ENCODE results near the gene ATP2A1. TPM values are rescaled to one million over a fixed set of nuclear protein-coding genes. Genes with fewer than 3 reads are reported as not detected.

ATP2A1 gene
- total and polyA plus RNA-seq, 2 of the 13 experiments (the other 11 are each of a cell fraction or from before 2014, with no cell fraction given) = 3.2 to 12.5 TPM

DNA sequence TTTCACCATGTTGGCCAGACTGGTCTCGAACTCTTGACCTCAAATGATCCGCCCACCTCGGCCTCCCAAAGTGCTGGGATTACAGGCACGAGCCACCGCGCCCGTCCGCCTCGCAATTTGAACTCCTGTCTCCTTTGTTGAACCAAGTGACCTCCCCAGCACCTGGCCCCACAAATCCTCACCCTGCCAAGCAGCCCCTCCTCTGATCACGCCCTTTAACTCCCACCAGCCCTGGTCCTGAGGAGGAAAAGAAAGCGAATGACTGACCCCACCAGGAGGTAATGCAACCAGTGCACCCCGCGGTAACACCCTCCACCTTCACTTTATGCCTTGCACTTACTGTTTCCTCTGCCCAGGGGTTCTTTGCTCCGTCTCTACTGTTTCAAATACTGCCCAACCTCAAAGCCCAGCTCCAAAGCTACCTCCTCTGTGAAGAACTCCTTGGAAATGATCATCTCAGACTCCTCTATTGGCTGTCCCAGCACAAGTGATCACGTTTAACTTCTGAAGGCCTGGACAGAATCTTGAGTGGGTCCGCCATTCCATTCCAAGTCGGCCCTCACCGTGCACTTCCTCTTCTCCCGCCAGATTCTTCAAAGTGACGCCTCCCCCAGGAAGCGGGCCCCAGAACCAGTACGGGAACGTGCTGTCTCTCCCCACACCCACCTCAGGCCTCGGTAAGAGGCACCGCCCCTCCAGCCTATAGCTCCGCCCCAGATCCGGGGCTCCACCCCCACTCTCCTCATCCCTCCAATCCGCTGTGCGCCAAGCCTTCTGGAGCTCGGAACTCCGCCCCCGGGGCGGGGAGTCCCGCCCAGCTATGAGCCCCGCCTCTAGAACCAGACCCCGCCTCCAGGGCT is 57.9 kb downstream of the ATP2A1 start (continued):
- peak; percentile 63; the same call in 1 of the 2 replicates for TF ChIP-seq ZNF232 (CRISPR knock-in tag; IDR thresholded peaks at IDR 0.05; ENCODE audit: borderline replicate concordance)
- no peak for TF ChIP-seq NFKBIZ (CRISPR knock-in tag; IDR thresholded peaks at IDR 0.05)
- TF ChIP-seq RELA (CRISPR knock-in tag; IDR thresholded peaks at IDR 0.05) = no peak
- TF ChIP-seq POLR2G (IDR thresholded peaks at IDR 0.05; ENCODE audit: low read depth, low read length) = 0 out of 2 replicates have a peak, but pooled peaks have one; percentile 45
- TF ChIP-seq NR2C2 (CRISPR knock-in tag; IDR thresholded peaks at IDR 0.05; ENCODE audit: borderline replicate concordance) = no peak
- peak; percentile 58; the same call in 1 of the 2 replicates for TF ChIP-seq ZNF564 (CRISPR knock-in tag; IDR thresholded peaks at IDR 0.05)
- no peak for TF ChIP-seq ZNF614 (CRISPR knock-in tag; IDR thresholded peaks at IDR 0.05; ENCODE audit: borderline replicate concordance)
- no peak for TF ChIP-seq ZNF7 (CRISPR knock-in tag; IDR thresholded peaks at IDR 0.05)
- TF ChIP-seq ZXDC (CRISPR knock-in tag; IDR thresholded peaks at IDR 0.05) = no peak
- TF ChIP-seq, protein P1, sequence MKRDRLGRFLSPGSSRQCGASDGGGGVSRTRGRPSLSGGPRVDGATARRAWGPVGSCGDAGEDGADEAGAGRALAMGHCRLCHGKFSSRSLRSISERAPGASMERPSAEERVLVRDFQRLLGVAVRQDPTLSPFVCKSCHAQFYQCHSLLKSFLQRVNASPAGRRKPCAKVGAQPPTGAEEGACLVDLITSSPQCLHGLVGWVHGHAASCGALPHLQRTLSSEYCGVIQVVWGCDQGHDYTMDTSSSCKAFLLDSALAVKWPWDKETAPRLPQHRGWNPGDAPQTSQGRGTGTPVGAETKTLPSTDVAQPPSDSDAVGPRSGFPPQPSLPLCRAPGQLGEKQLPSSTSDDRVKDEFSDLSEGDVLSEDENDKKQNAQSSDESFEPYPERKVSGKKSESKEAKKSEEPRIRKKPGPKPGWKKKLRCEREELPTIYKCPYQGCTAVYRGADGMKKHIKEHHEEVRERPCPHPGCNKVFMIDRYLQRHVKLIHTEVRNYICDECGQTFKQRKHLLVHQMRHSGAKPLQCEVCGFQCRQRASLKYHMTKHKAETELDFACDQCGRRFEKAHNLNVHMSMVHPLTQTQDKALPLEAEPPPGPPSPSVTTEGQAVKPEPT (CRISPR knock-in tag; IDR thresholded peaks at IDR 0.05; ENCODE audit: low read depth) = no peak
- TF ChIP-seq KLF16 (CRISPR knock-in tag; IDR thresholded peaks at IDR 0.05) = no peak; a peak in 1 of 4 replicates
- TF ChIP-seq KMT2B (CRISPR knock-in tag; IDR thresholded peaks at IDR 0.05) = no peak
- TF ChIP-seq ZNF205 (CRISPR knock-in tag; IDR thresholded peaks at IDR 0.05) = no peak
- TF ChIP-seq ZNF841 (CRISPR knock-in tag; IDR thresholded peaks at IDR 0.05; ENCODE audit: borderline replicate concordance) = no peak
- TF ChIP-seq ZFP82 (CRISPR knock-in tag; IDR thresholded peaks at IDR 0.05; ENCODE audit: borderline replicate concordance) = no peak
- TF ChIP-seq ZNF558 (CRISPR knock-in tag; IDR thresholded peaks at IDR 0.05; ENCODE audit: borderline replicate concordance) = no peak
- TF ChIP-seq, protein P2, sequence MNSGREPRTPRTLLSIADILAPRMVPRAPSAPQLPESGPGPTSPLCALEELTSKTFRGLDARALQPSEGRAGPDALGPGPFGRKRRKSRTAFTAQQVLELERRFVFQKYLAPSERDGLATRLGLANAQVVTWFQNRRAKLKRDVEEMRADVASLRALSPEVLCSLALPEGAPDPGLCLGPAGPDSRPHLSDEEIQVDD (CRISPR knock-in tag; IDR thresholded peaks at IDR 0.05; ENCODE audit: borderline replicate concordance) = no peak
- TF ChIP-seq ZNF550 (CRISPR knock-in tag; IDR thresholded peaks at IDR 0.05; ENCODE audit: borderline replicate concordance) = no peak
- no peak for TF ChIP-seq DNMT3B (CRISPR knock-in tag; conservative IDR thresholded peaks at IDR 0.05)
- no peak; the same call in 1 of the 2 replicates for TF ChIP-seq HES4 (CRISPR knock-in tag; IDR thresholded peaks at IDR 0.05; ENCODE audit: borderline replicate concordance)
- TF ChIP-seq NONO (IDR thresholded peaks at IDR 0.05) = no peak
- 0 out of 2 replicates have a peak, but pooled peaks have one; percentile 33 for TF ChIP-seq NONO (CRISPR knock-in tag; conservative IDR thresholded peaks at IDR 0.05)
- no peak for TF ChIP-seq ZFP36 (IDR thresholded peaks at IDR 0.05; ENCODE audit: borderline replicate concordance, low read depth, low read length, partially characterized antibody)
- no peak for TF ChIP-seq SKI (IDR thresholded peaks at IDR 0.05; ENCODE audit: partially characterized antibody)
- TF ChIP-seq ZNF672 (CRISPR knock-in tag; IDR thresholded peaks at IDR 0.05) = no peak
- TF ChIP-seq ZNF263 (CRISPR knock-in tag; IDR thresholded peaks at IDR 0.05) = peak; percentile 33; the same call in 1 of the 2 replicates
- no peak; the same call in 1 of the 2 replicates for TF ChIP-seq GZF1 (CRISPR knock-in tag; IDR thresholded peaks at IDR 0.05)

Measured in HepG2 (cell line).